ENCODE data around the gene C22orf23.

The C22orf23 gene

GRCh38 chr22:37989146-37990045 lies 36.0 kb upstream of the C22orf23 start:
- no peak for DNase-seq
- Histone ChIP-seq H3K14ac (ENCODE audit: low read length) (no peak overlapping the region), H2BK120ac (ENCODE audit: insufficient read depth, low read length, poor library complexity) (no peak overlapping the region), H2AFZ (ENCODE audit: insufficient read depth, low read length, poor library complexity) (no peak overlapping the region), H3K9me3 (ENCODE audit: insufficient read depth, low read depth, low read length) (peaks cover 2% of the 10 kb centered on the region), H3K36me3 (ENCODE audit: control insufficient read depth in 1 of 2, insufficient read depth in 2 of 2, low read length in 2 of 2) (no peaks in the 10 kb centered on the region), H3K23ac (ENCODE audit: low read length) (no peak overlapping the region), H3K18ac (ENCODE audit: low read length) (no peak overlapping the region), H2AK5ac (ENCODE audit: low read length) (no peak overlapping the region), H3K4ac (ENCODE audit: low read depth, low read length) (no peak overlapping the region), H4K91ac (ENCODE audit: low read depth, low read length) (no peak overlapping the region), H3K79me2 (ENCODE audit: control insufficient read depth, insufficient read depth, low read length, poor library complexity) (no peaks in the 10 kb centered on the region), H3K9ac (ENCODE audit: low read length) (no peak overlapping the region), H3K4me1 (ENCODE audit: control insufficient read depth in 1 of 2, insufficient read depth in 2 of 2, low read length in 2 of 2) (no peaks in the 10 kb centered on the region), H3K4me2 (ENCODE audit: low read length) (no peak overlapping the region), H4K12ac (ENCODE audit: low read depth, low read length) (no peak overlapping the region), H4K8ac (ENCODE audit: low read depth, low read length) (no peak overlapping the region), H3K27ac (ENCODE audit: low read depth, low read length) (no peak overlapping the region), H2BK5ac (ENCODE audit: low read depth, low read length, poor library complexity) (no peak overlapping the region), H3K27me3 (ENCODE audit: insufficient read depth, low read length) (peaks cover 6% of the 10 kb centered on the region), H3K79me1 (ENCODE audit: low read length) (no peaks in the 10 kb centered on the region), H2BK12ac (ENCODE audit: low read length) (no peak overlapping the region), H3K4me3 (ENCODE audit: low read depth, low read length) (no peak overlapping the region)
- no CpG with 5 or more reads among the region's 14 CpGs for WGBS (ENCODE audit: extremely low coverage, insufficient coverage, insufficient read length)

- no peak overlapping the region for H3K27ac ChIP-seq (ENCODE audit: low read depth, low read length)
- no peak overlapping the region for H3K4ac ChIP-seq (ENCODE audit: low read depth, low read length)
- H4K91ac ChIP-seq (ENCODE audit: low read depth, low read length) = no peak overlapping the region
- H3K23ac ChIP-seq (ENCODE audit: low read length) = no peak overlapping the region
- peaks cover 4% of the 10 kb centered on the region for H3K9me3 ChIP-seq (ENCODE audit: insufficient read depth, low read depth, low read length)
- peaks cover 7 to 10% of the 10 kb centered on the region in 2 experiments for H3K4me1 ChIP-seq (ENCODE audit: control insufficient read depth in 1 of 2, insufficient read depth in 2 of 2, low read length in 2 of 2)
- no peak overlapping the region for H2AFZ ChIP-seq (ENCODE audit: insufficient read depth, low read length, poor library complexity)
- no peak overlapping the region for H2BK12ac ChIP-seq (ENCODE audit: low read length)
- H3K79me1 ChIP-seq (ENCODE audit: low read length) = no peaks in the 10 kb centered on the region
- DNase-seq = no peak
- no peak overlapping the region for H2AK5ac ChIP-seq (ENCODE audit: low read length)
- peaks cover 23% of the 10 kb centered on the region for H3K27me3 ChIP-seq (ENCODE audit: insufficient read depth, low read length)
- no CpG with 5 or more reads among the region's 7 CpGs for WGBS (ENCODE audit: extremely low coverage, insufficient coverage, insufficient read length)
- H3K4me2 ChIP-seq (ENCODE audit: low read length) = no peak overlapping the region
- no peaks in the 10 kb centered on the region for H3K79me2 ChIP-seq (ENCODE audit: control insufficient read depth, insufficient read depth, low read length, poor library complexity)
- no peak overlapping the region for H4K8ac ChIP-seq (ENCODE audit: low read depth, low read length)
- no peak overlapping the region for H3K14ac ChIP-seq (ENCODE audit: low read length)
- no peak overlapping the region for H2BK5ac ChIP-seq (ENCODE audit: low read depth, low read length, poor library complexity)
- no peak overlapping the region for H3K9ac ChIP-seq (ENCODE audit: low read length)
- H3K36me3 ChIP-seq (ENCODE audit: control insufficient read depth in 1 of 2, insufficient read depth in 2 of 2, low read length in 2 of 2) = no peaks in the 10 kb centered on the region
- no peak overlapping the region for H4K12ac ChIP-seq (ENCODE audit: low read depth, low read length)
- no peak overlapping the region for H3K4me3 ChIP-seq (ENCODE audit: low read depth, low read length)
- no peak overlapping the region for H3K18ac ChIP-seq (ENCODE audit: low read length)
- no peak overlapping the region for H2BK120ac ChIP-seq (ENCODE audit: insufficient read depth, low read length, poor library complexity)
Measured at GRCh38 chr22:37986371-37986770, 33.0 kb upstream of the C22orf23 start.

GRCh38 chr22:37985751-37986281 lies 32.4 kb upstream of the C22orf23 start:
- H3K79me1 ChIP-seq (ENCODE audit: low read length) = no peaks in the 10 kb centered on the region
- H2BK120ac ChIP-seq (ENCODE audit: insufficient read depth, low read length, poor library complexity) = no peak overlapping the region
- H3K79me2 ChIP-seq (ENCODE audit: control insufficient read depth, insufficient read depth, low read length, poor library complexity) = no peaks in the 10 kb centered on the region
- H2AK5ac ChIP-seq (ENCODE audit: low read length) = no peak overlapping the region
- H3K36me3 ChIP-seq (ENCODE audit: control insufficient read depth in 1 of 2, insufficient read depth in 2 of 2, low read length in 2 of 2) = no peaks in the 10 kb centered on the region
- no peak overlapping the region for H4K8ac ChIP-seq (ENCODE audit: low read depth, low read length)
- no peak overlapping the region for H3K9ac ChIP-seq (ENCODE audit: low read length)
- H3K4me3 ChIP-seq (ENCODE audit: low read depth, low read length) = no peak overlapping the region
- H3K4me1 ChIP-seq (ENCODE audit: control insufficient read depth in 1 of 2, insufficient read depth in 2 of 2, low read length in 2 of 2) = peaks cover 7 to 10% of the 10 kb centered on the region in 2 experiments
- no CpG with 5 or more reads among the region's 27 CpGs for WGBS (ENCODE audit: extremely low coverage, insufficient coverage, insufficient read length)
- no peak overlapping the region for H3K27ac ChIP-seq (ENCODE audit: low read depth, low read length)
- no peak overlapping the region for H2BK5ac ChIP-seq (ENCODE audit: low read depth, low read length, poor library complexity)
- H4K91ac ChIP-seq (ENCODE audit: low read depth, low read length) = no peak overlapping the region
- no peak overlapping the region for H2AFZ ChIP-seq (ENCODE audit: insufficient read depth, low read length, poor library complexity)
- H3K23ac ChIP-seq (ENCODE audit: low read length) = no peak overlapping the region
- peaks cover 23% of the 10 kb centered on the region for H3K27me3 ChIP-seq (ENCODE audit: insufficient read depth, low read length)
- no peak for DNase-seq
- H4K12ac ChIP-seq (ENCODE audit: low read depth, low read length) = no peak overlapping the region
- H3K4ac ChIP-seq (ENCODE audit: low read depth, low read length) = no peak overlapping the region
- H2BK12ac ChIP-seq (ENCODE audit: low read length) = no peak overlapping the region
- H3K9me3 ChIP-seq (ENCODE audit: insufficient read depth, low read depth, low read length) = peaks cover 4% of the 10 kb centered on the region
- no peak overlapping the region for H3K14ac ChIP-seq (ENCODE audit: low read length)
- no peak overlapping the region for H3K4me2 ChIP-seq (ENCODE audit: low read length)
- no peak overlapping the region for H3K18ac ChIP-seq (ENCODE audit: low read length)

- peaks cover 4% of the 10 kb centered on the region for H3K9me3 ChIP-seq (ENCODE audit: insufficient read depth, low read depth, low read length)
- no peak overlapping the region for H4K8ac ChIP-seq (ENCODE audit: low read depth, low read length)
- H2AFZ ChIP-seq (ENCODE audit: insufficient read depth, low read length, poor library complexity) = no peak overlapping the region
- H3K4ac ChIP-seq (ENCODE audit: low read depth, low read length) = no peak overlapping the region
- H2AK5ac ChIP-seq (ENCODE audit: low read length) = no peak overlapping the region
- no peak overlapping the region for H2BK5ac ChIP-seq (ENCODE audit: low read depth, low read length, poor library complexity)
- H3K79me1 ChIP-seq (ENCODE audit: low read length) = no peaks in the 10 kb centered on the region
- no peak overlapping the region for H3K4me3 ChIP-seq (ENCODE audit: low read depth, low read length)
- H3K79me2 ChIP-seq (ENCODE audit: control insufficient read depth, insufficient read depth, low read length, poor library complexity) = no peaks in the 10 kb centered on the region
- no peak overlapping the region for H2BK120ac ChIP-seq (ENCODE audit: insufficient read depth, low read length, poor library complexity)
- H3K36me3 ChIP-seq (ENCODE audit: control insufficient read depth in 1 of 2, insufficient read depth in 2 of 2, low read length in 2 of 2) = no peaks in the 10 kb centered on the region
- peaks cover 7 to 10% of the 10 kb centered on the region in 2 experiments for H3K4me1 ChIP-seq (ENCODE audit: control insufficient read depth in 1 of 2, insufficient read depth in 2 of 2, low read length in 2 of 2)
- no peak overlapping the region for H3K27ac ChIP-seq (ENCODE audit: low read depth, low read length)
- no peak for DNase-seq
- no CpG with 5 or more reads among the region's 9 CpGs for WGBS (ENCODE audit: extremely low coverage, insufficient coverage, insufficient read length)
- H3K27me3 ChIP-seq (ENCODE audit: insufficient read depth, low read length) = peaks cover 23% of the 10 kb centered on the region
- no peak overlapping the region for H4K12ac ChIP-seq (ENCODE audit: low read depth, low read length)
- H3K4me2 ChIP-seq (ENCODE audit: low read length) = no peak overlapping the region
- H4K91ac ChIP-seq (ENCODE audit: low read depth, low read length) = no peak overlapping the region
- no peak overlapping the region for H3K23ac ChIP-seq (ENCODE audit: low read length)
- H3K9ac ChIP-seq (ENCODE audit: low read length) = no peak overlapping the region
- no peak overlapping the region for H3K18ac ChIP-seq (ENCODE audit: low read length)
- no peak overlapping the region for H3K14ac ChIP-seq (ENCODE audit: low read length)
- H2BK12ac ChIP-seq (ENCODE audit: low read length) = no peak overlapping the region
Measured at GRCh38 chr22:37985050-37985585, 31.7 kb upstream of the C22orf23 start.
